GM12878 (cell line): ENCODE data around the gene TAF6L. TPM values are rescaled to one million over a fixed set of nuclear protein-coding genes. Genes with fewer than 3 reads are reported as not detected.

ENCODE experiments used
- DPF2 ChIP-seq: fragments of 450-650 bp; IDR thresholded peaks from 2 replicates; pipeline ENCODE4 v1.6.1; 2017; ENCODE audit warnings: mild to moderate bottlenecking
- E2F4 ChIP-seq: IDR thresholded peaks from 2 replicates; pipeline ENCODE4 v1.6.1; 2012; ENCODE audit warnings: low read depth, low read length, improper control_type of control experiment
- EP300 ChIP-seq, 2 experiments: fragments of 150-350 bp in 1 of 2; IDR thresholded peaks; 2 replicates each; pipeline ENCODE4 v1.6.1; 2011 to 2012; ENCODE audit warnings: low read depth in 2 of 2, low read length in 2 of 2, borderline replicate concordance in 1 of 2, improper control_type of control experiment in 1 of 2, inconsistent platforms in 1 of 2; ENCODE audit not compliant: control insufficient read depth in 1 of 2
- IRF4 ChIP-seq: IDR thresholded peaks from 2 replicates; pipeline ENCODE4 v1.6.1; 2011; ENCODE audit warnings: low read depth, low read length
- JUNB ChIP-seq: IDR thresholded peaks from 2 replicates; pipeline ENCODE4 v1.6.1; 2016; ENCODE audit warnings: antibody characterized with exemption, mild to moderate bottlenecking
- KDM1A ChIP-seq: fragments of 200-600 bp; sonication (generic); IDR thresholded peaks from 2 replicates; pipeline ENCODE4 v1.6.1; 2016; ENCODE audit warnings: borderline replicate concordance
- LARP7 ChIP-seq: fragments of 450-650 bp; IDR thresholded peaks from 2 replicates; pipeline ENCODE4 v1.6.1; 2017; ENCODE audit warnings: mild to moderate bottlenecking
- MTA3 ChIP-seq: IDR thresholded peaks from 2 replicates; pipeline ENCODE4 v1.6.1; 2012; ENCODE audit warnings: low read length, inconsistent platforms, borderline replicate concordance
- MYC ChIP-seq: IDR thresholded peaks from 2 replicates; pipeline ENCODE4 v1.6.1; 2011; ENCODE audit warnings: mild to moderate bottlenecking, low read length, moderate library complexity, inconsistent platforms; ENCODE audit not compliant: insufficient read depth, insufficient replicate concordance, insufficient read length, severe bottlenecking
- NFIC ChIP-seq: IDR thresholded peaks from 2 replicates; pipeline ENCODE4 v1.6.1; 2012; ENCODE audit warnings: low read depth, mild to moderate bottlenecking, inconsistent platforms, low read length, moderate library complexity
- NFYA ChIP-seq: IDR thresholded peaks from 2 replicates; pipeline ENCODE4 v1.6.1; 2011; ENCODE audit warnings: low read depth, mild to moderate bottlenecking, low read length, improper control_type of control experiment, borderline replicate concordance
- NFYB ChIP-seq: IDR thresholded peaks from 2 replicates; pipeline ENCODE4 v1.6.1; 2011; ENCODE audit warnings: low read depth, mild to moderate bottlenecking, low read length, improper control_type of control experiment, moderate library complexity; ENCODE audit not compliant: insufficient read depth
- NRF1 ChIP-seq: conservative IDR thresholded peaks from 2 replicates; pipeline ENCODE4 v1.6.1; 2011; ENCODE audit warnings: mild to moderate bottlenecking, low read depth, low read length, improper control_type of control experiment
- PML ChIP-seq: IDR thresholded peaks from 2 replicates; pipeline ENCODE4 v1.6.1; 2012; ENCODE audit warnings: low read length, inconsistent platforms
- SP1 ChIP-seq: IDR thresholded peaks from one replicate; pipeline ENCODE4 v1.6.1; 2011; ENCODE audit warnings: low read depth, low read length
- SUZ12 ChIP-seq: fragments of 200-600 bp; sonication (generic); IDR thresholded peaks from one replicate; pipeline ENCODE4 v1.6.1; 2018; ENCODE audit warnings: antibody characterized with exemption, mild to moderate bottlenecking; ENCODE audit not compliant: unreplicated experiment
- TCF7 ChIP-seq: IDR thresholded peaks from 2 replicates; pipeline ENCODE4 v1.6.1; 2014; ENCODE audit warnings: antibody characterized with exemption, borderline replicate concordance
- YBX1 ChIP-seq: fragments of 450-650 bp; IDR thresholded peaks from 2 replicates; pipeline ENCODE4 v1.6.1; 2016; ENCODE audit warnings: antibody characterized with exemption
- ZNF217 ChIP-seq: fragments of 450-650 bp; IDR thresholded peaks from 2 replicates; pipeline ENCODE4 v1.6.1; 2017; ENCODE audit warnings: antibody characterized with exemption, mild to moderate bottlenecking
- ZNF384 ChIP-seq: IDR thresholded peaks from 2 replicates; pipeline ENCODE4 v1.6.1; 2012; ENCODE audit warnings: low read depth, mild to moderate bottlenecking, low read length, improper control_type of control experiment, borderline replicate concordance
- ZNF622 ChIP-seq: fragments of 450-650 bp; IDR thresholded peaks from 2 replicates; pipeline ENCODE4 v1.6.1; 2017; ENCODE audit warnings: mild to moderate bottlenecking, inconsistent platforms
- ZZZ3 ChIP-seq: IDR thresholded peaks from 2 replicates; pipeline ENCODE4 v1.6.1; 2011; ENCODE audit warnings: low read depth; ENCODE audit not compliant: control insufficient read depth, insufficient read length
- polyA plus RNA-seq, 11 experiments: library from polyadenylated mRNA; depleted of rRNA in 4 of 11; unstranded in 6 of 11; stranded (reverse) in 5 of 11; fragments of >200 nt; fragmentation: Nextera tagmentation in 4 of 11; fragmentation: Illumina TruSeq in 1 of 11; extraction: Ambion mirVana in 4 of 11; extraction: Trizol in 1 of 11; gene quantifications; 1 replicate in 1 of 11; 2 replicates in 10 of 11; pipeline versions ENCODE4 v1.2.1 to v1.2.3, GENCODE V29; 2011 to 2016; ENCODE audit warnings: inconsistent platforms in 2 of 11, missing spikeins in 2 of 11, low read depth in 1 of 11
- total RNA-seq, 4 experiments: library from RNA; depleted of rRNA in 3 of 4; stranded (reverse); fragments of >200 nt in 3 of 4; fragmentation: Illumina TruSeq in 1 of 4; extraction: Trizol in 1 of 4; gene quantifications; 2 replicates each; pipeline versions ENCODE4 v1.2.1 to v1.2.3, GENCODE V29; 2013 to 2021
- TF ChIP-seq, protein P1 (sequence below): IDR thresholded peaks from 2 replicates; pipeline ENCODE4 v1.6.1; 2011; ENCODE audit warnings: borderline replicate concordance, low read depth, mild to moderate bottlenecking, moderate library complexity, low read length; ENCODE audit not compliant: insufficient read depth, poor library complexity, severe bottlenecking
- TF ChIP-seq, protein P2 (sequence below): fragments of 450-650 bp; IDR thresholded peaks from 2 replicates; pipeline ENCODE4 v1.6.1; 2016; ENCODE audit warnings: mild to moderate bottlenecking, moderate library complexity, borderline replicate concordance

The TAF6L gene
- total and polyA plus RNA-seq, 10 of the 15 experiments (the other 5 are each of a cell fraction or from before 2014, with no cell fraction given), result 0.15 to 35.6 (median 19.0) TPM

DNA sequence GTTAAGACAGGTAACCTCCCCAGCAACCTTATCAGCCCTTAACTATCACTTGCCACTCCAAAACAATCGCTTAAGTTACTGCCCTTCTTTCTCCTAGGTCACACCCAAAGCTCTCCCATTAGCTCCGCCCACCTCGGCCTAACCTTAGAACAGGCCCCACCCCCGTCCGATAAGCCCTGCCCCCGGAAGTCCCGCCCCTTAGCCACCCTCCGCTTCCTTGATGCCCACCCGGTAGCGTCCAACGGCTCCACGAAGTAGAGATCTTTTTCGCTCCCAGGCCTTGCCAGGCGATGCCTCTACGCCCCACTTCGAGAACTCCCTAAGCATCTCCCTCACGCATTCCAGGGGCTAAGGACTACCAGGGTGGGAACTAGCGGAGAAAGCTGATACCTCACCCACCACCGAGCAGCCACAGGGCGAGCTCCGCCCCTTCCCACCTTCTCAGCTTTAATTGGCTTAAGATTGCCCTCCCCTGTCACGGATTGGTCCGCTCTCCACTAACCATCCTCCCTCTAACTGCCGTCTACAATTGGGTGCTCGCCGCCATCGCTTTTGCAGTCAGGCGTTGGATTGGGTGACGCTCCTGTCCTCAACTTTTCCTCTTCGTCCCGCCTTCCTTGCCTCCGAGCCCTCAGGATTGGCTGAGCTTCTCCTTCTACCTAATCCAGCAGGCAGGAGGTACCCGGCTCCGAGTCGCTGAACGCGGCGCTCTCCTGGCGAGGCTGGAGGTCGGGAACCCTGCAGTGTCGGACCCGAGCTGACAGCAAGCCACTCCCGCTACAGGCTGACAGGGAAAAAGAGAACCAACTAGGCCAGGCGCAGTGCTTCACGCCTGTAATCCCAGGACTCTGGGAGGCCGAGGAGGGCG, 17.2 kb upstream of the TAF6L start, which contains the start of gene ZBTB3 (continued):
- TF ChIP-seq ZNF384 (no peak), SP1 (peak; percentile 99), E2F4 (no peak), ZZZ3 (no peak), TCF7 (no peak), NFYA (peak; percentile 78), ZNF217 (no peak; the same call in none of the 2 replicates), NFIC (no peak), MTA3 (no peak), NRF1 (no peak), DPF2 (peak; percentile 64), SUZ12 (no peak), MYC (no peak), PML (peak; percentile 98), EP300 (IDR thresholded peaks at IDR 0.05; ENCODE audit: borderline replicate concordance in 1 of 2, control insufficient read depth in 1 of 2, low read depth in 2 of 2, low read length in 2 of 2) (no peak), YBX1 (no peak), NFYB (peak; percentile 97), IRF4 (no peak), KDM1A (no peak), JUNB (no peak), ZNF622 (no peak), LARP7 (peak; percentile 61)
- TF ChIP-seq, protein P1, sequence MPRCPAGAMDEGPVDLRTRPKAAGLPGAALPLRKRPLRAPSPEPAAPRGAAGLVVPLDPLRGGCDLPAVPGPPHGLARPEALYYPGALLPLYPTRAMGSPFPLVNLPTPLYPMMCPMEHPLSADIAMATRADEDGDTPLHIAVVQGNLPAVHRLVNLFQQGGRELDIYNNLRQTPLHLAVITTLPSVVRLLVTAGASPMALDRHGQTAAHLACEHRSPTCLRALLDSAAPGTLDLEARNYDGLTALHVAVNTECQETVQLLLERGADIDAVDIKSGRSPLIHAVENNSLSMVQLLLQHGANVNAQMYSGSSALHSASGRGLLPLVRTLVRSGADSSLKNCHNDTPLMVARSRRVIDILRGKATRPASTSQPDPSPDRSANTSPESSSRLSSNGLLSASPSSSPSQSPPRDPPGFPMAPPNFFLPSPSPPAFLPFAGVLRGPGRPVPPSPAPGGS, result no peak
- TF ChIP-seq, protein P2, sequence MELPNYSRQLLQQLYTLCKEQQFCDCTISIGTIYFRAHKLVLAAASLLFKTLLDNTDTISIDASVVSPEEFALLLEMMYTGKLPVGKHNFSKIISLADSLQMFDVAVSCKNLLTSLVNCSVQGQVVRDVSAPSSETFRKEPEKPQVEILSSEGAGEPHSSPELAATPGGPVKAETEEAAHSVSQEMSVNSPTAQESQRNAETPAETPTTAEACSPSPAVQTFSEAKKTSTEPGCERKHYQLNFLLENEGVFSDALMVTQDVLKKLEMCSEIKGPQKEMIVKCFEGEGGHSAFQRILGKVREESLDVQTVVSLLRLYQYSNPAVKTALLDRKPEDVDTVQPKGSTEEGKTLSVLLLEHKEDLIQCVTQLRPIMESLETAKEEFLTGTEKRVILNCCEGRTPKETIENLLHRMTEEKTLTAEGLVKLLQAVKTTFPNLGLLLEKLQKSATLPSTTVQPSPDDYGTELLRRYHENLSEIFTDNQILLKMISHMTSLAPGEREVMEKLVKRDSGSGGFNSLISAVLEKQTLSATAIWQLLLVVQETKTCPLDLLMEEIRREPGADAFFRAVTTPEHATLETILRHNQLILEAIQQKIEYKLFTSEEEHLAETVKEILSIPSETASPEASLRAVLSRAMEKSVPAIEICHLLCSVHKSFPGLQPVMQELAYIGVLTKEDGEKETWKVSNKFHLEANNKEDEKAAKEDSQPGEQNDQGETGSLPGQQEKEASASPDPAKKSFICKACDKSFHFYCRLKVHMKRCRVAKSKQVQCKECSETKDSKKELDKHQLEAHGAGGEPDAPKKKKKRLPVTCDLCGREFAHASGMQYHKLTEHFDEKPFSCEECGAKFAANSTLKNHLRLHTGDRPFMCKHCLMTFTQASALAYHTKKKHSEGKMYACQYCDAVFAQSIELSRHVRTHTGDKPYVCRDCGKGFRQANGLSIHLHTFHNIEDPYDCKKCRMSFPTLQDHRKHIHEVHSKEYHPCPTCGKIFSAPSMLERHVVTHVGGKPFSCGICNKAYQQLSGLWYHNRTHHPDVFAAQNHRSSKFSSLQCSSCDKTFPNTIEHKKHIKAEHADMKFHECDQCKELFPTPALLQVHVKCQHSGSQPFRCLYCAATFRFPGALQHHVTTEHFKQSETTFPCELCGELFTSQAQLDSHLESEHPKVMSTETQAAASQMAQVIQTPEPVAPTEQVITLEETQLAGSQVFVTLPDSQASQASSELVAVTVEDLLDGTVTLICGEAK, result peak; percentile 94
